Astrocyte of the spinal cord (primary cell): ENCODE results near the gene AMPH.

Experiments used
- DNase-seq: peaks from one replicate; pipeline ENCODE4 v3.0.0; 2011; ENCODE audit warnings: low read depth, low spot score
- H3K4me3 ChIP-seq: 2 replicates; pipeline ENCODE4 v1.5.1; 2011; ENCODE audit warnings: low read depth, mild to moderate bottlenecking, low read length, moderate library complexity
- in situ Hi-C: cut with HindIII; loops from 2 replicates; pipeline ENCODE4 v1.10.0; 2017; ENCODE audit warnings: low sequenced_read_pairs
- TF ChIP-seq, protein P1 (sequence below): IDR thresholded peaks from 2 replicates; pipeline ENCODE4 v1.5.1; 2012; ENCODE audit warnings: low read depth, mild to moderate bottlenecking, low read length, inconsistent platforms

The AMPH gene

DNA sequence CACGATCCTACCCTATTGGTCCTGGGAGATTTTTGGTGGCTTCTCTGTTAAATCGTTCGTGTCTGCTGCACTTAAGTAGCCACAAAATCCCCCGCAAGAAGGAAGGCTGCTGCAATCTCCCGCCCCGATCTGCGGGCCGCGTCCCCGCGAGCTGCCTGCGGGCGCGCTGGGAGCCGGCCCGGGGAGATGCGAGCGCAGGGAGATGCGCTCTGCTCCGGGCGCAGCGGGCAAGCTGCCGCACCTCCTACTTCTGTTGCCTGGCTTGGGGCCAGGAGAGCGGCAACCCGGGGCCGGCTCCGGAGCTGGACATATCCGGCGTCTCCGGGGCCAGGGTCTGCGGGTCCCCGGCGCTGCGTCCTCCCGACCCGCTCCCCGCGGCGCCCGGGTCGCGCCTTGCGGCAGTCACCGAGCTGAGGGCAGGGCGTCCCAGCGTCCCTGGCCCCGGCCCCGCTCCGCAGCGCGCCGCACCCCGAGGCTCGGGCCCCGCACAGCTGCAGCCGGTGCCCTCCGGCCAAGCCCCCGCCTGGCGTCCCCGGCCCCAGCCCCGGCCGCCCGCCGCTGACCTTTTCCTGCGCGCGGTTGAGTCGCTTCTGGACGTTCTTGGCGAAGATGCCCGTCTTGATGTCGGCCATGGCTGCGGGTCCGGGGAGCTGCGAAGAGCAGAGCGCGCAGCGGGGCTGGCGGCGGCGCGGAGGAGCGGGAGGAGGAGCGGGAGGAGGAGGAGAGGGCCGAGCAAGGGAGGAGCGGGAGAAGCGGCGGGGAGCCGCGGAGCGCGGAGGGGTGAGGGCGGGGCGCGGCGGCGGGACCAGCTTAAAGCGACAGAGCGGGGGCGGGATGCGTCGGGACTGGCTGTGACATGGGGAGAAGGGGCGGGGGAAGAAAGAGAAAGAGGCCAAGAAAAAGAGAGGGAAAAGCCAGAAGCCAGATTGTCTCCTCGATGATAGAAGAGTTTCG is at the start of gene AMPH:
Gene AMPH, minus strand, starts transcription at position 654 of the 954 bp plus-strand sequence. Its CDS starts 22 bp downstream, at position 632.
- DNase-seq: peak; percentile 39
- TF ChIP-seq, protein P1, sequence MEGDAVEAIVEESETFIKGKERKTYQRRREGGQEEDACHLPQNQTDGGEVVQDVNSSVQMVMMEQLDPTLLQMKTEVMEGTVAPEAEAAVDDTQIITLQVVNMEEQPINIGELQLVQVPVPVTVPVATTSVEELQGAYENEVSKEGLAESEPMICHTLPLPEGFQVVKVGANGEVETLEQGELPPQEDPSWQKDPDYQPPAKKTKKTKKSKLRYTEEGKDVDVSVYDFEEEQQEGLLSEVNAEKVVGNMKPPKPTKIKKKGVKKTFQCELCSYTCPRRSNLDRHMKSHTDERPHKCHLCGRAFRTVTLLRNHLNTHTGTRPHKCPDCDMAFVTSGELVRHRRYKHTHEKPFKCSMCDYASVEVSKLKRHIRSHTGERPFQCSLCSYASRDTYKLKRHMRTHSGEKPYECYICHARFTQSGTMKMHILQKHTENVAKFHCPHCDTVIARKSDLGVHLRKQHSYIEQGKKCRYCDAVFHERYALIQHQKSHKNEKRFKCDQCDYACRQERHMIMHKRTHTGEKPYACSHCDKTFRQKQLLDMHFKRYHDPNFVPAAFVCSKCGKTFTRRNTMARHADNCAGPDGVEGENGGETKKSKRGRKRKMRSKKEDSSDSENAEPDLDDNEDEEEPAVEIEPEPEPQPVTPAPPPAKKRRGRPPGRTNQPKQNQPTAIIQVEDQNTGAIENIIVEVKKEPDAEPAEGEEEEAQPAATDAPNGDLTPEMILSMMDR: no peak
- H3K4me3 ChIP-seq: peak within 1 kb of the TSS; percentile 41
- in situ Hi-C loops: no loop called here

DNA sequence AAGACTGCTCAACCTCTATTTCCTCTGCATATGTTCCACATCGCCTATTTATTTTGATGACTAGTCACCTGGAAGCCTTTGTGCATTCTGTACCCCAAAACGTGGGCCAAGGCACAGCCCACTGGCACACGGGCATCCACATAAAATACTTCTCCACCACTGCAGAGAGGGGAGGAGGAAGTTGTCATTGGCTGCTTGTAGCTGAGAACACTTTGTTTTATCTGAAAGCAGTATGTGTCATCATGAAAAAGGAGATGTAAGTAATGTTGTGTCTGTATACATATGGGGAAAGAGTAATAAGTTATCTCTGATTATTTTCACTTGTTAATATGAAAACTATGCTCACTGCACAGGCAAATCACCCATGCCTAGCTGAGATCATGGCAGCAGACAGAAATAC is 48.2 kb upstream of the AMPH start:
- no peak overlapping the region for H3K4me3 ChIP-seq
- TF ChIP-seq, protein P1: no peak
- in situ Hi-C loops: no loop called here
- DNase-seq: no peak

DNA sequence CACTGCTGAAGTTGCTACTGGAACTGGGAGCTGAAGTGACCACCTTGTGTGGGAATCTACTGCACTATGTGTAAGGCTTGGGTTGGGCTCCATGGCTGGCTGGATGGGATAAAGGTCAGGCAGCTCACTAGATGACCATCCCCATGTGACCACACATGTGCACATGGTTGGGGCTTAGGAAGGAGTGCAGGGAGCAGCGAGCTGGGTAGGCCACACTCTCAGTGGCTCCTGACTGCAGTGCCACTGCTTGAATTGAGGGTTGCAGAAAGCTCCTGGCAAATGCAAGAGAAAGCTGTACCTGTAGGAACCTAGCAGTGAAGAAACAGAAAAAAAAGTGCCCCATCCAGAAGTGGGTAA is 47.5 kb upstream of the AMPH start:
- TF ChIP-seq, protein P1: no peak
- no peak for DNase-seq
- H3K4me3 ChIP-seq: no peak overlapping the region
- in situ Hi-C loops: no loop called here

DNA sequence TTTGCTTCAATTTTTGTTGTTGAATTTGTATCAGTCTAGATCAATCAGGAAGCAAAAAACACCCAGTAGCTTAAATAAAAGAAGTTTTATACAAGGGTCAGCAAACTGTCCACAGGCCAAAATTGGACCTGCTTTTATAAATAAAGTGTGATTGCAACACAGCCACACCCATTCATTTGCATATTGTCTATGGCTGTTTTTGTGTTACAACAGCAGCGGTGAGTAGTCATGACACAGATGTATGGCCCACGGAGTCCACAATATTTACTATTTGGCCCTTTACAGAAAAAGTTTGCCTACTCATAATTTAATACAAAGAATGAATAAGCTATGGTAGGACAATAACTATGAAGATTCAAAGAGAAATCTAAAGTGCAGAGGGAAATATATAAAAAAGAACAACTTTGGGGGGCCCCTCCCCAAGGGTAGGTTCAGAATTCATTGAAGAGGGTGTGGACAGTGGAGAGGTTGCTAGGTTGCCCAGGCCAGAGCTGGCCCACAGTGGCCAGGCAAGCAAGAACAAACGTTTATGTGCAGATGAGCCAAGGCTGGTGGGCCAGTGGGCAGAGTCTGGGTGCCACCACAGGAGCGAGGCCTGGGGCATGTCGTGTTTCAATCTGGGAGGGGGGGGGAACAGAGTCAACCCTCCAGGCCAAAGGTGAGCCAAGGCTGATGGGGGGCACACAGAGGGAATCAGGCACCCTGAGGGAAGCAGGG is 47.0 kb upstream of the AMPH start:
- no peak for DNase-seq
- H3K4me3 ChIP-seq: no peak overlapping the region
- TF ChIP-seq, protein P1: no peak
- in situ Hi-C loops: no loop called here

DNA sequence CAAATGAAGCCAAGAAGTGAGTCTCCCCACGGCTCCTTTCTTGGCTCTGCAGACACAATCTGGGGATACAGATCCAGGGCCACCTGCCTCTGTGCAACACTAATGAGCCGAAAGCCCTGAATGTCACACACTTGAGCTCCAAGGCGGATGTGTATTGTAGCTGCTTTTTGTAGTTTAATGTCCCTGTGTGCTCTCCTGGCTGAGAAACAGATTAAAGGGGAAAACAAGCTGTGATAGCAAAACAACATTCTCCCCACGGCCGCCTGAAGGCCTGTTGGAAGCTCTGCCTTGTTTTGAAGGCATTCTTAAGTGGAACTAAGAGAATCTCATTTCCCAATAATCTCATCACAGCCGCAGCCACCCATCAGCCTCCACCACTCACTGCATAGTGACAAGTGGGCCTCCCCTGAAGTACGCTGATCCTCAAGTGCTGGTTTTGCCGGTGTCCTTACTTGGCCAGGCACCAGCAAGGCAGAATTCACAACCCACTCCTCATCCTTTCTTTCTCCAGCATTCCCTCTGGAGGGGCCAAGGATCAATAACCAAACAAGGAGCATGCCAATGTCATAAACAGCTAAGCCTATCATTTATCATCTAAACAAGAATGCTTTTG is 44.4 kb upstream of the AMPH start:
- no peak for DNase-seq
- in situ Hi-C loops: no loop called here
- TF ChIP-seq, protein P1: no peak
- no peak overlapping the region for H3K4me3 ChIP-seq

DNA sequence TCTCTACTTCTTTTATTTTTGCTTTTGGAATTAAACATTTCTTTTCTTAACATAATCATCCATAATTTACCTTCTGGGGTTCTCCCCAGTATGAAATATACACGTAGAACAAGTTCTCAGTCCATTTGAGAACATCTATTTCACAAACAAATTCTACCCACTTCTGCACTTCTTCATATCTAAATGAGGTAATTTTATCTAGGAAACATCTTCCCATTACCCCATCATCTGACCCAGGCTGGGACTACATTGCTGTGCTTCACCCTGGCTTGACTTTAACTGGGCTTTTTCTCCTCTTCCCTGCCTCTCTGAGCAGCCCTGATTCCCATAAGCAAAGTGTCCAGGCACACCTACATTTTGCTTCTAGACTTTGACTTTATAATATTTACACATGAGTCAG is 43.3 kb upstream of the AMPH start:
- TF ChIP-seq, protein P1: no peak
- no peak overlapping the region for H3K4me3 ChIP-seq
- DNase-seq: no peak
- in situ Hi-C loops: no loop called here
